Measurements from ENCODE around the gene P2RY12.

The P2RY12 gene

GRCh38 chr3:151384741-151385174, at the start of gene P2RY12:
TSS of gene P2RY12 (minus strand) at chr3:151384753. CDS start at chr3:151338845, 45,908 bp downstream.
- peak; percentile 40 for DNase-seq (ENCODE audit: low spot score)

GRCh38 chr3:151432616-151433372, 48.2 kb upstream of the P2RY12 start:
- DNase-seq (ENCODE audit: low spot score) = no peak

- DNase-seq (ENCODE audit: low spot score) = no peak
These were observed 47.4 kb upstream of the P2RY12 start for GRCh38 chr3:151431940-151432339.

GRCh38 chr3:151430821-151431484, 46.4 kb upstream of the P2RY12 start:
- no peak for DNase-seq (ENCODE audit: low spot score)

- DNase-seq (ENCODE audit: low spot score) = peak; percentile 33
These were observed 43.8 kb upstream of the P2RY12 start for GRCh38 chr3:151428386-151428785.

- no peak for DNase-seq (ENCODE audit: low spot score)
These were observed 41.7 kb upstream of the P2RY12 start for GRCh38 chr3:151426341-151426657.

GRCh38 chr3:151425627-151426340, 41.2 kb upstream of the P2RY12 start:
- DNase-seq (ENCODE audit: low spot score) = no peak

- no peak for DNase-seq (ENCODE audit: low spot score)
These were observed 38.5 kb upstream of the P2RY12 start for GRCh38 chr3:151423091-151423490.

- DNase-seq (ENCODE audit: low spot score) = no peak
These were observed 37.4 kb upstream of the P2RY12 start for GRCh38 chr3:151421938-151422337.

GRCh38 chr3:151419806-151420205, 35.3 kb upstream of the P2RY12 start:
- no peak for DNase-seq (ENCODE audit: low spot score)

- no peak for DNase-seq (ENCODE audit: low spot score)
These were observed 30.7 kb upstream of the P2RY12 start for GRCh38 chr3:151415289-151415688.

GRCh38 chr3:151412989-151413388, 28.4 kb upstream of the P2RY12 start:
- no peak for DNase-seq (ENCODE audit: low spot score)

- no peak for DNase-seq (ENCODE audit: low spot score)
These were observed 26.5 kb upstream of the P2RY12 start for GRCh38 chr3:151410891-151411559.

GRCh38 chr3:151407928-151408327, 23.4 kb upstream of the P2RY12 start:
- no peak for DNase-seq (ENCODE audit: low spot score)

GRCh38 chr3:151404316-151404715, 19.8 kb upstream of the P2RY12 start:
- no peak for DNase-seq (ENCODE audit: low spot score)

GRCh38 chr3:151403246-151403645, 18.7 kb upstream of the P2RY12 start:
- DNase-seq (ENCODE audit: low spot score) = no peak

- no peak for DNase-seq (ENCODE audit: low spot score)
These were observed 17.8 kb upstream of the P2RY12 start for GRCh38 chr3:151402349-151402748.

GRCh38 chr3:151400341-151400740, 15.8 kb upstream of the P2RY12 start:
- no peak for DNase-seq (ENCODE audit: low spot score)

GRCh38 chr3:151398895-151399294, 14.3 kb upstream of the P2RY12 start:
- DNase-seq (ENCODE audit: low spot score) = no peak

- DNase-seq (ENCODE audit: low spot score) = no peak
These were observed 11.3 kb upstream of the P2RY12 start for GRCh38 chr3:151395806-151396205.

- no peak for DNase-seq (ENCODE audit: low spot score)
These were observed 10.1 kb upstream of the P2RY12 start for GRCh38 chr3:151394611-151395010.

GRCh38 chr3:151393941-151394340, 9.4 kb upstream of the P2RY12 start:
- no peak for DNase-seq (ENCODE audit: low spot score)

Data from Ammon's horn (tissue), 1 donor.